ENCODE data around the gene FLYWCH1.

Gene FLYWCH1

DNA sequence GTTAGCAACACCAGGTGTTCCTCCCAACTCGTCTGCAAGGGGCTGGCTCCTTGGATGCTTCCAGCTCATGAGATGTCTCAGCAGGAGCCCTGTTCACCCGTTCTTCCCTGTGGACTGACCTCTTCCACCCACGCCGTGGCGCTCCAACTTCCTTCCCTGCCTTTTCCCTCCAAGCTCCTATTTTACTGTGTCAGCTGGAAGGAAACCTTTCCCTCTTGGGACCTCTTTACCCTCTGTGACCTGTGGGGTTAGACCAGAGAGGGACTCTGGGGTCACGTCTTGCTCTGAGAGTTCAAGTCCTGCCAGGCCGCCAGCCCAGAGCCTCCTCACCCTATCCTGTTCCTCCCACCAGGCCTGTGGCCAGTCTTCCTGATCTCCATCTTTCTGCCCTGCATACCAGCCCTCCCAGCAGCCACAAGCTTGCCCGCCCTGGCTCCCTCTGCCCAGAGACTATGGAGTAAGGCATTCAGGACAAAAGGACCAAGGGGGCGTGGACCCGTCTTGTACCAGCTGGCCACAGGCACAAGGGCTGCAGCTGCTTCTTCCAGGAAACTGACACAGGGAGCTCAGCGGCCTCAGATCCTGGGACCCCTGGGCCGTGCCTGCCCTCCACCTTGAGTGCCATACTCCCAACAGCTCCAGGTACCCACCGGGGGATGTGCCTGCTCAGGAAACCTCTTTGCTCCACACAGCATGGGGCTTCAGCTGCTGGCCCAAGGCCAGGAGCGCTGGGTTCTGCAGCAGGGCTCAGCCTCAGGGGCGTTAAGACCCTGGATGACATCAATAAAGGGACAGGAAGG, 60.5 kb downstream of the FLYWCH1 start:
- no peak for DNase-seq (ENCODE audit: low spot score)
- TF ChIP-seq CTCF (IDR thresholded peaks at IDR 0.05; ENCODE audit: borderline replicate concordance, control extremely low read depth, extremely low read depth, insufficient read depth, missing control alignments): no peak
- in situ Hi-C loops (cut with MboI; ENCODE audit: low sequenced_read_pairs, unreplicated experiment): no loop called here

- in situ Hi-C loops (cut with MboI; ENCODE audit: low sequenced_read_pairs, unreplicated experiment): no loop called here
- TF ChIP-seq CTCF (IDR thresholded peaks at IDR 0.05; ENCODE audit: borderline replicate concordance, control extremely low read depth, extremely low read depth, insufficient read depth, missing control alignments): no peak
- no peak for DNase-seq (ENCODE audit: low spot score)
Measured at GRCh38 chr16:2973093-2973492, 61.4 kb downstream of the FLYWCH1 start.

- in situ Hi-C loops (cut with MboI; ENCODE audit: low sequenced_read_pairs, unreplicated experiment): no loop called here
Measured at GRCh38 chr16:2973605-2974318, 62.0 kb downstream of the FLYWCH1 start.

GRCh38 chr16:2974319-2975056, 62.8 kb downstream of the FLYWCH1 start:
- TF ChIP-seq CTCF (IDR thresholded peaks at IDR 0.05; ENCODE audit: borderline replicate concordance, control extremely low read depth, extremely low read depth, insufficient read depth, missing control alignments): no peak
- in situ Hi-C loops (cut with MboI; ENCODE audit: low sequenced_read_pairs, unreplicated experiment): no loop called here

More at GRCh38 chr16:2973605-2974318, 62.0 kb downstream of the FLYWCH1 start:
- TF ChIP-seq CTCF (IDR thresholded peaks at IDR 0.05; ENCODE audit: borderline replicate concordance, control extremely low read depth, extremely low read depth, insufficient read depth, missing control alignments): no peak
- DNase-seq (ENCODE audit: low spot score): no peak

GRCh38 chr16:2975161-2975795, 63.5 kb downstream of the FLYWCH1 start:
- TF ChIP-seq CTCF (IDR thresholded peaks at IDR 0.05; ENCODE audit: borderline replicate concordance, control extremely low read depth, extremely low read depth, insufficient read depth, missing control alignments): no peak
- no peak for DNase-seq (ENCODE audit: low spot score)
- in situ Hi-C loops (cut with MboI; ENCODE audit: low sequenced_read_pairs, unreplicated experiment): no loop called here

More at GRCh38 chr16:2974319-2975056, 62.8 kb downstream of the FLYWCH1 start:
- DNase-seq (ENCODE audit: low spot score): no peak

DNA sequence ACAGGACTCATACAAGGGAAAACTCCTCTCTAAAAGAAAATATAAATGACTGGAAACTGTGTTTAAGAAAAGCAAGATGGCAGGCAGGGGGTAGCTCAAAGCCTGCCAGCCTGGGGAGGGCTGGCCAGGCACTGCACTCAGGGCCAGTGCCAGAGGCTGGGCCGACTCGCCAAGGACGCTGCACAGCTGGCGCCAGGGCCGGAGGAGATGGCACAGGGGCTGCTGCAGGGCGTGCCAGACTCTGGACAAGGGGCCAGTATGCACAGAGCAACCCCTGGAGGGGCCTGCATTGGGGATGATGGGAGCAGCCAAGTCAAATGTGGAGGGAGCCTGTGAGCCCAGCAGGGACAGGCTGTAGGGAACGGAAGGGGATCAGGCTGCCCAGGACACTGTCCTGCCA, 64.5 kb downstream of the FLYWCH1 start:
- in situ Hi-C loops (cut with MboI; ENCODE audit: low sequenced_read_pairs, unreplicated experiment): no loop called here
- DNase-seq (ENCODE audit: low spot score): no peak
- TF ChIP-seq CTCF (IDR thresholded peaks at IDR 0.05; ENCODE audit: borderline replicate concordance, control extremely low read depth, extremely low read depth, insufficient read depth, missing control alignments): no peak
